ENCODE measurements around the gene SREBF2. TPM values are rescaled to one million over a fixed set of nuclear protein-coding genes. Genes with fewer than 3 reads are reported as not detected.

SREBF2 gene
- total and polyA plus RNA-seq, 2 of the 8 experiments (the other 6 are each of a cell fraction or from before 2014, with no cell fraction given): 125 to 144 TPM

- TF ChIP-seq SAP30 (IDR thresholded peaks at IDR 0.05; ENCODE audit: insufficient read depth, insufficient replicate concordance, low read length): peak; percentile 54
- TF ChIP-seq, protein P1, sequence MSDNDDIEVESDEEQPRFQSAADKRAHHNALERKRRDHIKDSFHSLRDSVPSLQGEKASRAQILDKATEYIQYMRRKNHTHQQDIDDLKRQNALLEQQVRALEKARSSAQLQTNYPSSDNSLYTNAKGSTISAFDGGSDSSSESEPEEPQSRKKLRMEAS (IDR thresholded peaks at IDR 0.05): peak; percentile 93
- TF ChIP-seq FOSL1 (IDR thresholded peaks at IDR 0.05; ENCODE audit: insufficient read depth, low read depth, low read length): no peak
- peak; percentile 89 for TF ChIP-seq CHD2 (IDR thresholded peaks at IDR 0.05; ENCODE audit: low read length)
- peak; percentile 62 for TF ChIP-seq TAF1 (IDR thresholded peaks at IDR 0.05; ENCODE audit: low read depth, low read length)
- TF ChIP-seq NANOG (IDR thresholded peaks at IDR 0.05; ENCODE audit: insufficient read depth, low read depth, low read length, poor library complexity, severe bottlenecking): no peak
- TF ChIP-seq RAD21 (IDR thresholded peaks at IDR 0.05 in 1 of 2, conservative IDR thresholded peaks at IDR 0.05 in 1 of 2; ENCODE audit: low read depth in 2 of 2, low read length in 2 of 2): no peak
- TF ChIP-seq EGR1 (IDR thresholded peaks at IDR 0.05; ENCODE audit: borderline replicate concordance, low read depth, low read length): no peak
- TF ChIP-seq RFX5 (IDR thresholded peaks at IDR 0.05; ENCODE audit: borderline replicate concordance, low read depth, low read length): no peak
- TF ChIP-seq YY1 (IDR thresholded peaks at IDR 0.05; ENCODE audit: low read depth, low read length): peak; percentile 53; the same call in 1 of the 2 replicates
Observed at GRCh38 chr22:41946629-41947423, 113.9 kb downstream of the SREBF2 start, which contains the start of gene CENPM (continued).

Data from H1 (cell line).